Transverse colon (tissue), 4 donors: Measurements from ENCODE around the gene CCM2.

Experiments used
- POLR2A ChIP-seq: fragments of 450-650 bp; IDR thresholded peaks from one replicate; pipeline ENCODE4 v1.6.1; 2016; ENCODE audit warnings: antibody characterized with exemption, mild to moderate bottlenecking, moderate library complexity
- POLR2AphosphoS5 ChIP-seq, 3 donors: sonication (generic); formaldehyde crosslinking; IDR thresholded peaks; one replicate each; pipeline ENCODE4 v1.6.1; 2016; ENCODE audit warnings: antibody characterized with exemption in 3 of 3
- TF ChIP-seq, protein P1 (sequence below), 5 experiments: fragments of 200-600 bp in 3 of 5; fragments of 450-650 bp in 2 of 5; sonication (generic) in 3 of 5; IDR thresholded peaks; 1 replicate in 2 of 5; 2 replicates in 3 of 5; pipeline ENCODE4 v1.5.1; 2016 to 2017; ENCODE audit warnings: antibody characterized with exemption in 5 of 5, inconsistent platforms in 3 of 5, mild to moderate bottlenecking in 2 of 5, moderate library complexity in 1 of 5

DNA sequence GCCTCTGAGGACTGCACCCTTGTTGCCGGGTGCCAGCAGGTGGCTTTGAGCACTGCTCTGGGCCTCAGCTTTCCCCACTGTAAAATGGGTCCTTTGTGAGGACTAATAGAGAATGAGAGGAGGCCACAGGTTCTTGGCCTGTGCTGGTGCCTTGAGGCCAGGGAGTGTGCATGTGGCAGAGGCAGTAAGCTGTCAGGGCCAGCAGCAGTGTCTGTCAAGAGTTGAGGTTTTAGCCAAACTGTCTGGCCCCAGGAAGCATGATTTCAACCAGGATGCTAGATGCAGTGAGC is 75.3 kb downstream of the CCM2 start:
- TF ChIP-seq, protein P1, sequence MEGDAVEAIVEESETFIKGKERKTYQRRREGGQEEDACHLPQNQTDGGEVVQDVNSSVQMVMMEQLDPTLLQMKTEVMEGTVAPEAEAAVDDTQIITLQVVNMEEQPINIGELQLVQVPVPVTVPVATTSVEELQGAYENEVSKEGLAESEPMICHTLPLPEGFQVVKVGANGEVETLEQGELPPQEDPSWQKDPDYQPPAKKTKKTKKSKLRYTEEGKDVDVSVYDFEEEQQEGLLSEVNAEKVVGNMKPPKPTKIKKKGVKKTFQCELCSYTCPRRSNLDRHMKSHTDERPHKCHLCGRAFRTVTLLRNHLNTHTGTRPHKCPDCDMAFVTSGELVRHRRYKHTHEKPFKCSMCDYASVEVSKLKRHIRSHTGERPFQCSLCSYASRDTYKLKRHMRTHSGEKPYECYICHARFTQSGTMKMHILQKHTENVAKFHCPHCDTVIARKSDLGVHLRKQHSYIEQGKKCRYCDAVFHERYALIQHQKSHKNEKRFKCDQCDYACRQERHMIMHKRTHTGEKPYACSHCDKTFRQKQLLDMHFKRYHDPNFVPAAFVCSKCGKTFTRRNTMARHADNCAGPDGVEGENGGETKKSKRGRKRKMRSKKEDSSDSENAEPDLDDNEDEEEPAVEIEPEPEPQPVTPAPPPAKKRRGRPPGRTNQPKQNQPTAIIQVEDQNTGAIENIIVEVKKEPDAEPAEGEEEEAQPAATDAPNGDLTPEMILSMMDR (IDR thresholded peaks at IDR 0.05) = no peak
- TF ChIP-seq POLR2AphosphoS5 (IDR thresholded peaks at IDR 0.05) (no peak), POLR2A (no peak)
